Type B pancreatic cell (in vitro differentiated cells): Measurements from ENCODE around the gene NEDD4L. TPM values are rescaled to one million over a fixed set of nuclear protein-coding genes. Genes with fewer than 3 reads are reported as not detected.

ENCODE experiments used
- DNase-seq: peaks from one replicate; pipeline ENCODE4 v3.0.0; 2021; ENCODE audit warnings: mixed read lengths; ENCODE audit not compliant: unreplicated experiment; ENCODE audit errors: extremely low spot score
- H3K27ac Mint-ChIP-seq: 2 replicates; pipeline ENCODE4 v1.8.0; 2021; ENCODE audit warnings: mild to moderate bottlenecking, mixed read lengths
- H3K27me3 Mint-ChIP-seq: 2 replicates; pipeline ENCODE4 v1.8.0; 2021; ENCODE audit warnings: mixed read lengths
- H3K36me3 Mint-ChIP-seq: 2 replicates; pipeline ENCODE4 v1.8.0; 2021; ENCODE audit warnings: mixed read lengths
- H3K4me1 Mint-ChIP-seq: one replicate; pipeline ENCODE4 v1.8.0; 2021; ENCODE audit warnings: mixed read lengths; ENCODE audit not compliant: unreplicated experiment
- H3K4me3 Mint-ChIP-seq: 2 replicates; pipeline ENCODE4 v1.8.0; 2021; ENCODE audit warnings: mild to moderate bottlenecking, mixed read lengths
- H3K9me3 Mint-ChIP-seq: 2 replicates; pipeline ENCODE4 v1.8.0; 2021; ENCODE audit warnings: mixed read lengths
- CTCF ChIP-seq: fragments of 200-600 bp; sonication (generic); conservative IDR thresholded peaks from 2 replicates; pipeline ENCODE4 v1.5.0; 2021; ENCODE audit warnings: antibody characterized with exemption, mild to moderate bottlenecking
- total RNA-seq: library from RNA; stranded (reverse); gene quantifications from 2 replicates; pipeline ENCODE4 v1.2.1, GENCODE V29; 2021; ENCODE audit warnings: low replicate concordance

Gene NEDD4L
- total RNA-seq, 1 donor from 2014 or later: 84.7 TPM

DNA sequence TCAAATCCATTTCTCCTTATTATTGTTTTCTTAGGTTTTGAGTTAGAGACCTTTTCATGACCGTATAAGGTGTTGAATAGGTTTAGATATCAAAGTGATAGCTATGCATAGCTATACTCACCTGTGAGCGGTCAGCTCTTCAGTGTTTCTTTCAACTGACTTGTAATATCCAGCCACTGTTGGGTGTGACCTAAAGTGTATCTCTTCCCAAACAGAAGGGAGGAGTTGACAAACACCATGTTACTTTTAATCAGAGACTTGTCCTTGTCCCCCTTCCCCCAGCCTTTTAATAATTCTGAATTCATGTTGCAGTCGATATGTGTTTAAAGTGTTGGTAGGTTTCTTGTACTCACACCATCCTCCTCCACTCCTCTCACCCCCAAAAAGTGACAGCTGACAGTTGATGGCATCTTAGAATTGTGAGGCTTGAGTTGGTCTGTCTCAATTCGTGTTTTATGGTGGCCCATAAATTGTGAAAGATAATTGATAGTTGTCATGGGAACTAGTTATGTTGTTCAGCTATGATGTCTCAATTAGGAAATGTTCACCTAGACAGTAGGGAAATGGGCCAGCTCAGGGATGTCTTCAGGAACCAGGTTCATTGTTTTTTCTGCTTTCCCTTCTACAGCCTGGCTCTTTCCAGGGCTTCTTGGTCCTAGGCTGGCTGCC is 12.0 kb downstream of the NEDD4L start:
- H3K9me3 Mint-ChIP-seq: peaks cover 4% of the 10 kb centered on the region
- TF ChIP-seq CTCF: no peak
- no peaks in the 10 kb centered on the region for H3K27me3 Mint-ChIP-seq
- H3K4me3 Mint-ChIP-seq: no peak overlapping the region
- peak overlapping the region; percentile 46 for H3K27ac Mint-ChIP-seq
- peaks cover 41% of the 10 kb centered on the region for H3K4me1 Mint-ChIP-seq
- no peak for DNase-seq
- peaks cover 26% of the 10 kb centered on the region for H3K36me3 Mint-ChIP-seq

GRCh38 chr18:58056852-58057251 is 12.8 kb downstream of the NEDD4L start:
- Mint-ChIP-seq H3K9me3 (peaks cover 4% of the 10 kb centered on the region), H3K27ac (no peak overlapping the region), H3K27me3 (no peaks in the 10 kb centered on the region), H3K36me3 (peaks cover 26% of the 10 kb centered on the region), H3K4me3 (no peak overlapping the region), H3K4me1 (peaks cover 40% of the 10 kb centered on the region)
- no peak for TF ChIP-seq CTCF
- no peak for DNase-seq

DNA sequence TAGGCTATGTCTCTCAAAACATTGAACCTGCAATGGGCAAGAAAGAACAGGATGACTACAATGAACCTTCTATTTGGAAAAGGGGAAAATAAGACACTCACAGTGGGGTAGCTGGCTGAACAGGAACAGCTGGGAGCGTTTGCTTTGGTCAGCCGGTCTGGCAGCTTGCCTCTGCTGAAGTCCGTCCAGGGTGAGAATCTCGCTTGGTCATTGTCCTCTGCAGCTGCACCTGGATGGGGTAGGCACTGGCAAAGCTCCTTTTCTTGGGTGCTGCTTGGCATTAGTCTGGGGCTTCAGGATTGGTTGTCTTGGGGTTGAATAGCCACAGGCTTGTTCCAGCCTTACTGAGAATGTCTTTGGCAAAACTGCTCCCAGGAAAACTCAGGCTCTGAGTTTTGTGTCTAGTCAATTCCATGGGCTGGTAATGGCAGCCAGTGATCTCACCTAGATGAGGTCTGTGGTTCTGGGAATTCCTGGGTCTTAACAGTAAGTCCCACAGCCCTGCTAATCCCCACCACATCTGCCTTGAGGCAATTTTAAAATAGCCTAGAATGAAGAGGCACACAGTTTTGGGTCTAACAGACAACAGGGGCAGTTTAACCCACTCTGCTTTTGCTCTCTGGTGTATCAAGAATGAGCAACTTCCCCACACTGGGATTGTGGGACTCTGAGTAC is 13.4 kb downstream of the NEDD4L start:
- Mint-ChIP-seq H3K4me1 (peaks cover 35% of the 10 kb centered on the region), H3K27me3 (no peaks in the 10 kb centered on the region), H3K27ac (no peak overlapping the region), H3K9me3 (peaks cover 4% of the 10 kb centered on the region), H3K4me3 (no peak overlapping the region), H3K36me3 (peaks cover 23% of the 10 kb centered on the region)
- no peak for TF ChIP-seq CTCF
- no peak for DNase-seq

DNA sequence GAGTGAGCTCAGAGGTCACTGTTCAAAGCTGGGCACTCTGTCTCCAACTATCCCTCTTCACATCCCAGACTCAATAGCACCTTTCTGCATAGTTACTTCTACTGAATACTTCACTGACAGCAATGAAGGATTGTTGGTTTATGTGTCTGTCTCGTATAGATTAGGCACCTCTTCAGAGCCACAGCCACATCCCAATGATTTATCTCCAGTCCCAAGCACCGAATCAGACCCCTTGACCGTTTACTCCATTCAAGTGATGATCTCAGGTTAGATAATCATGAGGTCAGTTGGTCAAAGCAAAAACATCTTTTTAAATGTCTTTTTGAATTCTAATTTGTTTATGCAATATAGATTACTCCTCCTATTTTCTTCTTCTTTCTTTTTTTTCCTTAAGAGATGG is 14.7 kb downstream of the NEDD4L start:
- peaks cover 20% of the 10 kb centered on the region for H3K36me3 Mint-ChIP-seq
- peaks cover 31% of the 10 kb centered on the region for H3K4me1 Mint-ChIP-seq
- TF ChIP-seq CTCF: no peak
- no peak for DNase-seq
- no peak overlapping the region for H3K27ac Mint-ChIP-seq
- H3K9me3 Mint-ChIP-seq: peaks cover 4% of the 10 kb centered on the region
- peak overlapping the region; percentile 14 for H3K4me3 Mint-ChIP-seq
- H3K27me3 Mint-ChIP-seq: no peaks in the 10 kb centered on the region

GRCh38 chr18:58060254-58060653 is 16.2 kb downstream of the NEDD4L start:
- DNase-seq: no peak
- TF ChIP-seq CTCF: no peak
- no peak overlapping the region for H3K4me3 Mint-ChIP-seq
- peaks cover 18% of the 10 kb centered on the region for H3K4me1 Mint-ChIP-seq
- H3K36me3 Mint-ChIP-seq: peaks cover 22% of the 10 kb centered on the region
- no peak overlapping the region for H3K27ac Mint-ChIP-seq
- peaks cover 8% of the 10 kb centered on the region for H3K9me3 Mint-ChIP-seq
- no peaks in the 10 kb centered on the region for H3K27me3 Mint-ChIP-seq
